H1 (cell line): ENCODE measurements around the gene DHPS. TPM values are rescaled to one million over a fixed set of nuclear protein-coding genes. Genes with fewer than 3 reads are reported as not detected.

ENCODE experiments used
- CTCF ChIA-PET: fragments of 300-600 bp; sonication (Branson Sonifier 250); formaldehyde crosslinking; loops from one replicate; lab custom pipeline; 2021; ENCODE audit not compliant: partially characterized antibody; lab: Charles Lee
- POLR2A ChIA-PET: fragments of 300-600 bp; sonication (Branson Sonifier 250); formaldehyde crosslinking; loops from one replicate; lab custom pipeline; 2021; ENCODE audit warnings: inconsistent platforms; ENCODE audit not compliant: partially characterized antibody; lab: Charles Lee
- DNase-seq, 2 experiments: peaks; one replicate each; pipeline versions ENCODE4 v3.0.0 to v3.0.0-alpha.2; 2010 to 2022; ENCODE audit warnings: low spot score in 2 of 2, low read depth in 1 of 2, mixed read lengths in 1 of 2
- FAIRE-seq: peaks from 2 replicates; lab custom pipeline; 2011; peaks lifted over from hg19 to GRCh38; lab: Jason Lieb, UNC
- H2AFZ ChIP-seq: 2 replicates; pipeline ENCODE4 v1.8.1; 2012; ENCODE audit warnings: low read length, inconsistent platforms
- H2AK5ac ChIP-seq: 2 replicates; pipeline ENCODE4 v1.6.1; 2013; ENCODE audit warnings: low read depth, low read length
- H2BK120ac ChIP-seq: replicated peaks from 2 replicates; pipeline ENCODE3; 2013; ENCODE audit warnings: low read depth, low read length, inconsistent platforms
- H2BK12ac ChIP-seq: 2 replicates; pipeline ENCODE4 v1.6.1; 2013; ENCODE audit warnings: low read depth, low read length
- H2BK15ac ChIP-seq: 2 replicates; pipeline ENCODE4 v1.6.1; 2013; ENCODE audit warnings: low read length
- H2BK20ac ChIP-seq: 2 replicates; pipeline ENCODE4 v1.6.1; 2013; ENCODE audit warnings: low read length
- H2BK5ac ChIP-seq: 2 replicates; pipeline ENCODE4 v1.6.1; 2013; ENCODE audit warnings: low read depth, low read length
- H3K14ac ChIP-seq: 2 replicates; pipeline ENCODE4 v1.6.1; 2013; ENCODE audit warnings: inconsistent platforms; ENCODE audit not compliant: insufficient read length
- H3K18ac ChIP-seq: 2 replicates; pipeline ENCODE4 v1.6.1; 2013; ENCODE audit warnings: low read length; ENCODE audit errors: extremely low read depth
- H3K23ac ChIP-seq: 2 replicates; pipeline ENCODE4 v1.6.1; 2013; ENCODE audit warnings: inconsistent platforms; ENCODE audit not compliant: insufficient read length
- H3K23me2 ChIP-seq: 2 replicates; pipeline ENCODE4 v1.6.1; 2013; ENCODE audit warnings: low read depth, low read length
- H3K27ac ChIP-seq: 2 replicates; pipeline ENCODE4 v1.6.1; 2011; ENCODE audit warnings: low read depth, low read length, inconsistent platforms
- H3K27me3 ChIP-seq, 4 experiments: replicated peaks in 1 of 4; 1 replicate in 1 of 4; 2 replicates in 3 of 4; pipeline versions ENCODE4 v1.6.1 to v1.8.1; 2011 to 2013; ENCODE audit warnings: low read length in 3 of 4, mild to moderate bottlenecking in 3 of 4, inconsistent platforms in 2 of 4, mixed read lengths in 2 of 4, moderate library complexity in 1 of 4; ENCODE audit not compliant: control insufficient read depth in 3 of 4, insufficient read depth in 3 of 4; ENCODE audit errors: extremely low read depth in 1 of 4
- H3K36me3 ChIP-seq, 4 experiments: 2 replicates each; pipeline versions ENCODE4 v1.6.1 to v1.8.1; 2011 to 2013; ENCODE audit warnings: mild to moderate bottlenecking in 4 of 4, low read length in 3 of 4, moderate library complexity in 2 of 4, control low read depth in 1 of 4, inconsistent platforms in 1 of 4; ENCODE audit not compliant: insufficient read depth in 4 of 4, control insufficient read depth in 2 of 4
- H3K4ac ChIP-seq: replicated peaks from 2 replicates; pipeline ENCODE3; 2013; ENCODE audit warnings: low read length, low read depth, mixed read lengths, inconsistent platforms; ENCODE audit not compliant: insufficient read length
- H3K4me1 ChIP-seq, 4 experiments: replicated peaks in 1 of 4; 1 replicate in 1 of 4; 2 replicates in 3 of 4; pipeline versions ENCODE4 v1.6.1 to v1.8.1; 2011 to 2013; ENCODE audit warnings: low read length in 3 of 4, inconsistent platforms in 2 of 4, mixed read lengths in 1 of 4; ENCODE audit not compliant: insufficient read depth in 4 of 4, control insufficient read depth in 3 of 4
- H3K4me2 ChIP-seq, 2 experiments: 2 replicates each; pipeline versions ENCODE4 v1.6.1 to v1.8.1; 2011 to 2013; ENCODE audit warnings: low read depth in 2 of 2, low read length in 2 of 2, control low read depth in 1 of 2, inconsistent platforms in 1 of 2, mild to moderate bottlenecking in 1 of 2; ENCODE audit not compliant: insufficient read depth in 1 of 2
- H3K4me3 ChIP-seq, 4 experiments: fragments of 200-600, 300-600 bp in 1 of 4; sonication (generic), shearing (Covaris generic), sonication (Bioruptor Twin) in 1 of 4; 2 replicates each; pipeline versions ENCODE4 v1.5.1 to v1.8.1; 2011 to 2016; ENCODE audit warnings: low read length in 4 of 4, low read depth in 3 of 4, control low read depth in 2 of 4, inconsistent platforms in 2 of 4, mild to moderate bottlenecking in 2 of 4, mixed read lengths in 1 of 4, moderate library complexity in 1 of 4; ENCODE audit not compliant: insufficient read depth in 2 of 4; ENCODE audit errors: extremely low read depth in 1 of 4
- H3K56ac ChIP-seq: replicated peaks from 2 replicates; pipeline ENCODE3; 2013; ENCODE audit warnings: low read depth, mild to moderate bottlenecking, mixed read lengths, low read length, inconsistent platforms; ENCODE audit not compliant: insufficient read length
- H3K79me1 ChIP-seq: 2 replicates; pipeline ENCODE4 v1.6.1; 2013; ENCODE audit warnings: low read depth, low read length, control low read depth
- H3K79me2 ChIP-seq, 2 experiments: 2 replicates each; pipeline versions ENCODE4 v1.6.1 to v1.8.1; 2012 to 2013; ENCODE audit warnings: low read length in 2 of 2, mild to moderate bottlenecking in 2 of 2, inconsistent platforms in 1 of 2; ENCODE audit not compliant: insufficient read depth in 2 of 2, control insufficient read depth in 1 of 2
- H3K9ac ChIP-seq, 4 experiments: replicated peaks in 1 of 4; 1 replicate in 1 of 4; 2 replicates in 3 of 4; pipeline versions ENCODE4 v1.6.1 to v1.8.1; 2011 to 2013; ENCODE audit warnings: low read depth in 3 of 4, low read length in 3 of 4, control low read depth in 2 of 4, mild to moderate bottlenecking in 2 of 4, moderate library complexity in 2 of 4, inconsistent platforms in 1 of 4; ENCODE audit errors: extremely low read depth in 1 of 4
- H3K9me3 ChIP-seq, 2 experiments: 2 replicates each; pipeline versions ENCODE4 v1.6.1 to v1.8.1; 2012 to 2013; ENCODE audit warnings: mild to moderate bottlenecking in 2 of 2, moderate library complexity in 2 of 2, control low read depth in 1 of 2, inconsistent platforms in 1 of 2, low read depth in 1 of 2, low read length in 1 of 2, mixed read lengths in 1 of 2; ENCODE audit not compliant: insufficient read depth in 2 of 2
- H4K20me1 ChIP-seq, 2 experiments: replicated peaks in 1 of 2; 2 replicates each; pipeline versions ENCODE3 to v1.8.1; 2011 to 2013; ENCODE audit warnings: inconsistent platforms in 2 of 2, low read length in 2 of 2, mild to moderate bottlenecking in 1 of 2; ENCODE audit not compliant: insufficient read depth in 2 of 2, control insufficient read depth in 1 of 2
- H4K5ac ChIP-seq: 2 replicates; pipeline ENCODE4 v1.6.1; 2013; ENCODE audit warnings: low read length, low read depth, mixed read lengths, inconsistent platforms; ENCODE audit not compliant: insufficient read length
- H4K8ac ChIP-seq: 2 replicates; pipeline ENCODE4 v1.8.0; 2013; ENCODE audit warnings: mild to moderate bottlenecking, moderate library complexity, low read length, inconsistent platforms; ENCODE audit not compliant: insufficient read depth; ENCODE audit errors: extremely low read depth
- H4K91ac ChIP-seq: replicated peaks from 2 replicates; pipeline ENCODE3; 2013; ENCODE audit warnings: low read length, mixed read lengths, inconsistent platforms; ENCODE audit not compliant: insufficient read length
- BACH1 ChIP-seq: IDR thresholded peaks from 2 replicates; pipeline ENCODE4 v1.6.1; 2012; ENCODE audit warnings: low read length, improper control_type of control experiment
- BCL11A ChIP-seq, 2 experiments: IDR thresholded peaks; one replicate each; pipeline ENCODE4 v1.6.1; 2011; ENCODE audit warnings: low read depth in 2 of 2, low read length in 2 of 2, mild to moderate bottlenecking in 2 of 2
- EP300 ChIP-seq, 2 experiments: IDR thresholded peaks; 1 replicate in 1 of 2; 2 replicates in 1 of 2; pipeline ENCODE4 v1.6.1; 2011 to 2012; ENCODE audit warnings: low read depth in 2 of 2, low read length in 2 of 2, mild to moderate bottlenecking in 2 of 2, borderline replicate concordance in 1 of 2, inconsistent platforms in 1 of 2, moderate library complexity in 1 of 2
- HDAC6 ChIP-seq: IDR thresholded peaks from one replicate; pipeline ENCODE4 v1.7.1; 2012; ENCODE audit warnings: low read depth, mild to moderate bottlenecking, inconsistent platforms, low read length, moderate library complexity
- POU5F1 ChIP-seq: IDR thresholded peaks from 2 replicates; pipeline ENCODE4 v1.6.1; 2011; ENCODE audit warnings: low read depth, mild to moderate bottlenecking, low read length, moderate library complexity
- RAD21 ChIP-seq, 2 experiments: IDR thresholded peaks in 1 of 2; conservative IDR thresholded peaks in 1 of 2; 2 replicates each; pipeline ENCODE4 v1.6.1; 2011; ENCODE audit warnings: low read depth in 2 of 2, low read length in 2 of 2, improper control_type of control experiment in 1 of 2, inconsistent platforms in 1 of 2, mild to moderate bottlenecking in 1 of 2, moderate library complexity in 1 of 2
- RBBP5 ChIP-seq: IDR thresholded peaks from 2 replicates; pipeline ENCODE4 v1.7.1; 2012; ENCODE audit warnings: low read depth, mild to moderate bottlenecking, inconsistent platforms, low read length, moderate library complexity, borderline replicate concordance
- SRF ChIP-seq: IDR thresholded peaks from 2 replicates; pipeline ENCODE4 v1.6.1; 2011; ENCODE audit warnings: mild to moderate bottlenecking, low read depth, low read length, moderate library complexity
- SUZ12 ChIP-seq: fragments of 200-600 bp; sonication (generic); IDR thresholded peaks from 2 replicates; pipeline ENCODE4 v1.6.1; 2012; ENCODE audit warnings: mild to moderate bottlenecking, inconsistent platforms, low read length, moderate library complexity, mixed read lengths
- TAF7 ChIP-seq: optimal IDR thresholded peaks from 2 replicates; pipeline ENCODE3; 2011; ENCODE audit warnings: low read depth, mild to moderate bottlenecking, inconsistent platforms, low read length, moderate library complexity, borderline replicate concordance
- TCF12 ChIP-seq: IDR thresholded peaks from 2 replicates; pipeline ENCODE4 v1.6.1; 2011; ENCODE audit warnings: low read depth, mild to moderate bottlenecking, low read length
- YY1 ChIP-seq: IDR thresholded peaks from 2 replicates; pipeline ENCODE4 v1.6.1; 2011; ENCODE audit warnings: low read depth, mild to moderate bottlenecking, low read length
- WGBS, 2 experiments: shearing (Covaris generic) in 1 of 2; methylation state at CpG; one replicate each; pipeline versions ENCODE4 v1.1.6 to v1.1.7; 2013 to 2015; ENCODE audit warnings: low lambda C conversion rate in 2 of 2, mixed read lengths in 2 of 2, inconsistent platforms in 1 of 2, low coverage in 1 of 2, missing lambda C conversion rate in 1 of 2; ENCODE audit not compliant: insufficient replicate concordance in 2 of 2, insufficient coverage in 1 of 2, insufficient read length in 1 of 2; ENCODE audit errors: extremely low coverage in 1 of 2, missing lambda C conversion rate in 1 of 2; 5-methylcytosine and 5-hydroxymethylcytosine counted together
- polyA plus RNA-seq, 7 experiments: library from polyadenylated mRNA; depleted of rRNA in 3 of 7; stranded (reverse) in 5 of 7; unstranded in 2 of 7; fragments of >200 nt in 5 of 7; fragments of 200-250 nt in 2 of 7; gene quantifications; 1 replicate in 5 of 7; 2 replicates in 1 of 7; 4 replicates in 1 of 7; pipeline versions ENCODE4 v1.2.1 to v1.2.3, GENCODE V29; 2011 to 2013; ENCODE audit warnings: missing spikeins in 2 of 7, mixed read lengths in 2 of 7
- total RNA-seq: library from RNA; stranded (reverse); fragmentation: NEBNext Ultra II Directional; extraction: Animal tissue kit (Norgen Biotek cat#: 25700); gene quantifications from 2 replicates; pipeline ENCODE4 v1.2.1, GENCODE V29; 2021

Gene DHPS
- total and polyA plus RNA-seq, 2 of the 8 experiments (the other 6 are each of a cell fraction or from before 2014, with no cell fraction given), result 86.6 to 99.6 TPM

- CTCF ChIA-PET, result interaction anchor here (0.7 to 13.0 kb wide), 4 partner anchors 13 to 51 kb away, joined by 3 to 81 read pairs (median 8); no protein-coding TSS in a partner anchor
These were observed 27.0 kb upstream of the DHPS start for GRCh38 chr19:12708641-12709040.

More at GRCh38 chr19:12708641-12709040, 27.0 kb upstream of the DHPS start:
- DNase-seq (no peak), FAIRE-seq (no peak)
- Histone ChIP-seq H4K91ac (no peak overlapping the region), H3K9me3 (no peaks in the 10 kb centered on the region), H3K9ac (no peak overlapping the region), H3K79me1 (no peaks in the 10 kb centered on the region), H2BK20ac (no peak overlapping the region), H4K5ac (no peak overlapping the region), H2AK5ac (no peak overlapping the region), H3K23ac (no peak overlapping the region), H4K8ac (no peak overlapping the region), H3K4me1 (no peaks in the 10 kb centered on the region), H3K56ac (no peak overlapping the region), H3K27ac (no peak overlapping the region), H3K23me2 (no peaks in the 10 kb centered on the region), H3K27me3 (no peaks in the 10 kb centered on the region), H2BK5ac (no peak overlapping the region), H3K79me2 (no peaks in the 10 kb centered on the region), H2BK12ac (no peak overlapping the region), H3K14ac (no peak overlapping the region), H4K20me1 (peaks cover 3 to 16% of the 10 kb centered on the region in 2 experiments), H2BK15ac (no peak overlapping the region), H2AFZ (no peak overlapping the region), H2BK120ac (no peak overlapping the region), H3K4me3 (no peak overlapping the region), H3K18ac (no peak overlapping the region), H3K36me3 (peaks cover 33 to 70% (median 63%) of the 10 kb centered on the region in 4 experiments), H3K4ac (no peak overlapping the region), H3K4me2 (no peak overlapping the region)
- WGBS, 2 experiments, result 92% methylated on average over 8 of the region's 8 CpGs; no CpG with 5 or more reads in 1 of the 2 experiments
- POLR2A ChIA-PET, result interaction anchor here (0.6 to 6.7 kb wide), 7 partner anchors 12 to 117 kb away, joined by 3 to 50 read pairs (median 4); partner anchors contain the start of genes FBXW9 and TNPO2
- TF ChIP-seq EP300 (IDR thresholded peaks at IDR 0.05; ENCODE audit: borderline replicate concordance in 1 of 2, low read depth in 2 of 2, low read length in 2 of 2), result no peak
- TF ChIP-seq BCL11A (IDR thresholded peaks at IDR 0.05; ENCODE audit: low read depth in 2 of 2, low read length in 2 of 2), result no peak
- TF ChIP-seq RBBP5, result no peak
- no peak for TF ChIP-seq BACH1
- TF ChIP-seq RAD21 (IDR thresholded peaks at IDR 0.05 in 1 of 2, conservative IDR thresholded peaks at IDR 0.05 in 1 of 2; ENCODE audit: low read depth in 2 of 2, low read length in 2 of 2), result no peak
- TF ChIP-seq HDAC6, result no peak
- no peak for TF ChIP-seq TCF12
- TF ChIP-seq SRF, result no peak
- TF ChIP-seq POU5F1, result no peak
- no peak for TF ChIP-seq SUZ12
- no peak for TF ChIP-seq YY1
- no peak for TF ChIP-seq TAF7
